IPS DF 19.7 (cell line): ENCODE measurements around the gene PTAR1.
"Not testable (repeated sequence)": the region's sequence is repeated elsewhere in the genome, so short reads cannot be mapped to it uniquely, and the experiment has no call there.

Experiments
- DNase-seq: peaks from one replicate; pipeline ENCODE4 v3.0.0-alpha.2; 2013; ENCODE audit warnings: low read depth, low spot score

Gene PTAR1, protein sequence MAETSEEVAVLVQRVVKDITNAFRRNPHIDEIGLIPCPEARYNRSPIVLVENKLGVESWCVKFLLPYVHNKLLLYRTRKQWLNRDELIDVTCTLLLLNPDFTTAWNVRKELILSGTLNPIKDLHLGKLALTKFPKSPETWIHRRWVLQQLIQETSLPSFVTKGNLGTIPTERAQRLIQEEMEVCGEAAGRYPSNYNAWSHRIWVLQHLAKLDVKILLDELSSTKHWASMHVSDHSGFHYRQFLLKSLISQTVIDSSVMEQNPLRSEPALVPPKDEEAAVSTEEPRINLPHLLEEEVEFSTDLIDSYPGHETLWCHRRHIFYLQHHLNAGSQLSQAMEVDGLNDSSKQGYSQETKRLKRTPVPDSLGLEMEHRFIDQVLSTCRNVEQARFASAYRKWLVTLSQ

DNA sequence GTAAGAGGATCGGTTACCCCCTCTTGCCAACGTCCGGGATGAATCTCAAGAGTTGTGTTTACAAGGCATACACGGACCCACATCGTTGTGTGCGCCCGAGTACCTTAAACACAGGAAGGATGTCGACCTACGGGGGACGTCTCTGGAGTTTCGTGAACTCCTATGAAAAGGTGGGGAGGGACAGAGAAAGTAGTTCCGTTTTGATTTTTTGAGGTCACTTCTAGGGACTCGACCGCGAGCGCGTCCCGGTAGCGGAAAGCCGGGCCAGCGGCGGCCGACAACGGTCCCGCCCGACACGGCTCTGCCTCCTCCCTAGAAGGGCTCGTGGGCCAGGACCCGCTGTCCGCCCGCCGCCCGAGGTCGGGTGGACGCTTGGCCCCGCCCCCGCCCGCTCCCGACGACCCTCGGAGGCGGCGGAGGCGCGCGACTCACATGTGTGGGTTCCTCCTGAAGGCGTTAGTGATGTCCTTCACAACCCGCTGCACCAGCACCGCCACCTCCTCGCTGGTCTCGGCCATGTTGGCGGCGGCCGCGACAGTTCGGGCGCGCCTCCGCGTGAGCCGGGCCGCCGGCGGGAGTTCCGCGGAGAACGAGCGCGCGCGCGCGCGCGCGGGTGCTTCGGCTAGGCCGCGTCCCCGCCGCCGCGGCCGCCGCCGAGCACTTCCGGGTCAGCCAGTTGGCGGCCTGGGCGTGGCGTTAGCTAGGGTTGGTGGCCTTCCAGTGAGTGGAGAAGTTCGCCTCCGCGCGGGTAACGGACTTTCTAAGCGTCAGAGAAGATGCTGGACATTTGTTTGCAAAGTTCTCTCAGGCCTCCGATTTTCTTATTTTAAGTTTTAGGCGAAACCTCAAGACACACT is at the start of gene PTAR1:
Gene PTAR1, minus strand, starts transcription at position 591 of the 857 bp plus-strand sequence. Its CDS starts 73 bp downstream, at position 518.
- peak; percentile 60 for DNase-seq

DNA sequence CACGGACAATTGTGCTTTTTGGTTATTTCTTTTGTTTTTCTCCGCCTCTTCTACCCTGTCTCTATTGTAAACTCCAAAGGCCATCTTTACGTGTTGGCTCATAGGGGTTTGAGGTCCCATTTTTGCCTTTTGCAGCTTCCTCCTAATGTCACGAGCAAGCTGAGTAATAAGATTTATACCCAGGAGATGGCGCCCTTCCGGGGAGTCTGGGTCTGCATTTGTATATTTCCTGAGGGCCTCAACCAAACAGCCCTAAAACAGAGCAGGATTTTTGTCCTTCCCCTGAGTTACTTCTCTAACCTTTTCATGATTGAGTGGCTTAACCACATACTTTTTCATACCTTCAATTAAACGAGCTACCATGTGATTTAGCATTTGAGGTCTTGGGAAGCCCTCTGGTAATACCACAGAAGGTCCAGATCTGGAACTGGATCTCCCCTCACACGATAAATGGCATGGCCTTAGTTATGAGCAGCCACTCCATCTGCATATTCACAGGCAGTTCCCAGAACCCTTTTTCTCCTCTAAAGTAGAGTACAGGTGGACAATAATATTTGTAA is 49.6 kb upstream of the PTAR1 start:
- no peak for DNase-seq

- no peak for DNase-seq
Observed at GRCh38 chr9:69806627-69807026, 46.8 kb upstream of the PTAR1 start.

- DNase-seq = no peak
Observed at GRCh38 chr9:69805962-69806515, 46.2 kb upstream of the PTAR1 start.

- no peak for DNase-seq
Observed at GRCh38 chr9:69801989-69802388, 42.2 kb upstream of the PTAR1 start.

DNA sequence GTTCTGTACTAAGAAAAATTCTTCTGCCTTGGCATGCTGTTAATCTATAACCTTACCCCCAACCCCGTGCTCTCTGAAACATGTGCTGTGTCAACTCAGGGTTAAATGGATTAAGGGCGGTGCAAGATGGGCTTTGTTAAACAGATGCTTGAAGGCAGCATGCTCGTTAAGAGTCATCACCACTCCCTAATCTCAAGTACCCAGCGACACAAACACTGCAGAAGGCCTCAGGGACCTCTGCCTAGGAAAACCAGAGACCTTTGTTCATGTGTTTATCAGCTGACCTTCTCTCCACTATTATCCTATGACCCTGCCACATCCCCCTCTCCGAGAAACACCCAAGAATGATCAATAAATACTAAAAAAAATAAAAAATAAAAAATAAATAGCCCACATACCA is 40.2 kb upstream of the PTAR1 start:
- not testable (repeated sequence) for DNase-seq

DNA sequence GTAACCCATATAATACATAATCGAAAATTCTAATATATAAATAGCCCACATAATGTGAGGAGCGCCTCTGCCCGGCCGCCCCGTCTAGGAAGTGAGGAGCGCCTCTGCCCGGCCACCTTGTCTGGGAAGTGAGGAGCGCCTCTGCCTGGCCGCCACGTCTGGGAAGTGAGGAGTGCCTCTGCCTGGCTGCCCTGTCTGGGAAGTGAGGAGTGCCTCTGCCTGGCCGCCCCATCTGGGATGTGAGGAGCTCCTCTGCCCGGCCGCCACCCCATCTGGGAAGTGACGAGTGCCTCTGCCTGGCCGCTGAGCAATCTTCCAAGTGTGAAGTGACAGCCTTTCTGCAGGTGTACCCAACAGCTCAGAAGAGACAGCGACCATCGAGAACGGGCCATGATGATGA is 39.7 kb upstream of the PTAR1 start:
- not testable (repeated sequence) for DNase-seq

DNA sequence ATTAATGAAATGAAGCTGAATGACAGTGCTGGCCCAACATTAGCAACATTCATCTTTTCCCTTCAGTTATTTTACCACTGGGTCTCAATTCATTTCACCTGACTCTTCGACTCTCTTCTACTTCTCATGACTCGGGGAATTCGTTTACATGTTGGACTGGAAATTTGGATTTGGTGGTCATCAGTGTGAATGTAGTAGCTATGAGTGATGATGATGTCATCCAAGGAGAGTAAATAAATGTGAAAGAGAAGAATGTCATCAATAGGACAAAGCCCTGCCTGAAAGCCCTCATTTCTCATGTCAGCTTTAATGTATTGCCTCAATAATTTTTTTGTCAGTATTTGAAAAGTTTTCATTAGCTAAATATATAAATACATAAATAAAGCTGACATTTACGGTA is 38.9 kb upstream of the PTAR1 start:
- no peak for DNase-seq

GRCh38 chr9:69797675-69798074 is 37.9 kb upstream of the PTAR1 start:
- DNase-seq = no peak

DNA sequence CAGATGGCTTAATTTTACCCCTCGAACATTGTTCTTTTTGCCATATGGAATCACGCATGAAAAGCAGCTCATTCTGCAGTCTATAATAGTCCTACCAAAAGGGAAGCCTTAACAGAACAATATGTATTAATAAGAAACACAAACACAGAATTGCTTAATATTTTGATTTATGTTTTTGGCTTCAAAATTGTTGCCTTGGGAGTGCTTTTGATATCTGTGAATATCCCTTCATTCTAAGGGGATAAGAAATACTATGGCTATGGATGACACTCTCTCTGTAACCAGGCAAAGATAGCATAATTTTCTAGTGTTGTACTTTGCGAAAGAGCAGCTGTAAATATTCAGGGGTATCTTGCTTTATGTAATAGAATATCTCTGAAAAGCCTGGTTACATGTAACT is 34.5 kb upstream of the PTAR1 start:
- DNase-seq = no peak

- DNase-seq = no peak
Observed at GRCh38 chr9:69785757-69786156, 25.9 kb upstream of the PTAR1 start.

GRCh38 chr9:69773258-69773657 is 13.4 kb upstream of the PTAR1 start:
- DNase-seq = no peak

GRCh38 chr9:69771775-69772418 is 12.1 kb upstream of the PTAR1 start:
- DNase-seq = no peak

- no peak for DNase-seq
Observed at GRCh38 chr9:69768716-69769115, 8.9 kb upstream of the PTAR1 start.

DNA sequence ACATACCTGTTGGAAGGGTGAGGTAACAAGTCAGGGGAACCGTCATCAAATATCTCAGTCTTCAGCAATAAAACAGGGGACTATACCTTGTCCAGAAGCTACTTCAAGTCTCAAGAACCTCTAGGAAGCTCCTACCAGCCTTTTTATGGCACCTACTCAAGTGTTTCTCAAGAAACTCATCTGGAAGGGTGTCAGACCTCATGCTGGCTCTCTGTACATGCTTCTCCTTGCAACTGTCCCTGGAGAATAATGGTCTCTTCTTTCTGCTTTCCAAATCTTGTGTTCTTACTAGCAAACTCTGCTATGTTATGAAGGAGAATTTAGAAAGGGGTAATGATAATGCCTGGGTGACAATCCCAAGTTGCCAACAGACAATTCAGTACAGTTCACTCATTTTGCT is 8.3 kb upstream of the PTAR1 start:
- DNase-seq = no peak

- not testable (repeated sequence) for DNase-seq
Observed at GRCh38 chr9:69763862-69764261, 4.1 kb upstream of the PTAR1 start.

DNA sequence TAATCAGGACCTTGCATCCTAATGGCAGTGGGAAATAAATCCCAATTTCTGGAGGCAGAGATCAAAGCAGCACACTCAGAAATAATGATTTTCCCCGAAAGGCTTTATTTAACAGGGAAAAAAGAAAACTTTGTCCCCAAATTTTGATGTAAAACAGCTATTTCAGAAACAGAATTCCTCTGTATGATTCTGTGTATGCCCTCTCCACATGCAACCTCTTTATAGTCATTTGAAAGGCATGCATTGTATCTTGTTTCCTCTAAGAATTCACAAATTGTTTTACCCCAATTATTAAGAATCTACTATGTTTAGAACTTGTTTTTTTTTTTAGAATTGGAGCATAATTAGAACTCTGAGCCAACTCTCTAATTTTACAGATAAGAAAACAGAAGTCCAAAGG is 2.7 kb upstream of the PTAR1 start:
- no peak for DNase-seq

DNA sequence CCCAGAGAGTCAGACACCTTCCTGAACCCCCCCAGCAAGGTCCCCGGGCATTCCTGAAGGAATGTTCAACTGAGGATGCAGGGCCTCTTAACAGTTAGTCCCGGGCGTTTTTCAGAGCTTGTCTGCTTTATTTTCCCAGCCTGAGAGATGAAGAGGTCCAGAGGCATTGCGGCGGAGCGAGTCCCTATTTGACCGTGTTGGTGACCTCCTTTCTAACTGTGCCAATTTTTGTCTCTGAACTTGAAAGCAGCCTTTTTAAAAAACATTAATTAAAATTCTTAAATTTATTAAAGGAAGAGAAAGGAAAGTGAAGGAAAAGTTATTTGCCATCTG is 433 bp upstream of the PTAR1 start:
- DNase-seq = no peak

- DNase-seq = no peak
Observed at GRCh38 chr9:69759021-69759420, 790 bp downstream of the PTAR1 start.

DNA sequence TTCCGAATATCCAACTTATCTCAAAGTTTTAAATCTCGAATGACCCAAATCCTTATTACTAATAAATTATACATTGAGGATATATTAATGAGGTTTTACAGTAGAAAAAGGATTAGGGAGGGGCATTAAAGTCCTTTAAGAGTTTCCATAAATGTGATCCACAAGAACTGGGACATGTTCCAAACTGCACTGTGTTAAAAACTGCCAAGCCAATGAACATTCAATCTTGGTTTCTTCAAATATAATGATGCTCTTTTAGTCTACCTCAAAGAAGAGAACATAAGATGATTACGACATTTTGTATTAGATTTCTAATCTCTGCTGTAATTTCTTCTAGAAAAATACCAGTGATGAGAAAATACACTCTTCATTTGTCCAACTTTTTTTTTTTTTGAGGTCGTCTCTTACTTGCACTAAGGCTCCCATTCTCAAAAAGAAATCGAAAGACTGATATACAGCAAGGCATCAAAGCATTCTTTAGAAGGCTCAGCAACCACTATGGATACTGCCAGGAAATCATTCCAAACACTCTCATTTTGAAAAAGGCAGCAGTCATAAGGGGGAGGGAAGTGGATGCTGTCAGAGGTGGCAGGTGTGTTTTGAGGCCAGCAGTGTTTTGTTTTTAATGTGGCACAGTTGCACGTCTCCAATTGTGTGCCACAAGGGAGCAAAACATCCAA is 1.7 kb downstream of the PTAR1 start:
- DNase-seq = no peak

GRCh38 chr9:69755205-69755604 is 4.6 kb downstream of the PTAR1 start:
- DNase-seq = no peak
